ENCODE measurements around the gene KIF18A. TPM values are rescaled to one million over a fixed set of nuclear protein-coding genes. Genes with fewer than 3 reads are reported as not detected.

The KIF18A gene
- total RNA-seq, 1 donor from 2014 or later, result 2.6 TPM

DNA sequence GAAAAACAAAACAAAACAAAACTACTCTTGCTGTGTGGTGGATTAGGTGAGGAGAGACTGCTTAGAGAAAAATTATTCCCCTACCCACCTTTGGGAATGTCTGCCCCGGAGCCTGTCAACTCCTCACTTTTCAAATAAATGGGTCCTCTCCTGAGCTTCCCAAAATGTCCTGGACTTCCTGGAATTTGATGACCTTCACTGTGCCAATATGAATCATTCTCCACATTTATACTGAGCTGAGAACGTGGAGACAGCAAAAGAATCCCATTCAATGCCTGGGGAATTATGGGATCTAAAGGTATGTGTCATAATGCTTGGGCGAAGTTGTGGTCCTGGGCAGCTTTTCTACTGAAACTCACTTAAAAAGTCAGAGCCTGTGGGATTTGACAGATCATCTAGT lies 136.8 kb downstream of the KIF18A start:
- H3K9me3 Mint-ChIP-seq (ENCODE audit: unreplicated experiment), result no peaks in the 10 kb centered on the region
- H3K4me1 Mint-ChIP-seq (ENCODE audit: low read depth, unreplicated experiment), result no peaks in the 10 kb centered on the region
- no peak overlapping the region for H3K4me3 Mint-ChIP-seq (ENCODE audit: unreplicated experiment)
- no peak for DNase-seq
- TF ChIP-seq, protein P1, sequence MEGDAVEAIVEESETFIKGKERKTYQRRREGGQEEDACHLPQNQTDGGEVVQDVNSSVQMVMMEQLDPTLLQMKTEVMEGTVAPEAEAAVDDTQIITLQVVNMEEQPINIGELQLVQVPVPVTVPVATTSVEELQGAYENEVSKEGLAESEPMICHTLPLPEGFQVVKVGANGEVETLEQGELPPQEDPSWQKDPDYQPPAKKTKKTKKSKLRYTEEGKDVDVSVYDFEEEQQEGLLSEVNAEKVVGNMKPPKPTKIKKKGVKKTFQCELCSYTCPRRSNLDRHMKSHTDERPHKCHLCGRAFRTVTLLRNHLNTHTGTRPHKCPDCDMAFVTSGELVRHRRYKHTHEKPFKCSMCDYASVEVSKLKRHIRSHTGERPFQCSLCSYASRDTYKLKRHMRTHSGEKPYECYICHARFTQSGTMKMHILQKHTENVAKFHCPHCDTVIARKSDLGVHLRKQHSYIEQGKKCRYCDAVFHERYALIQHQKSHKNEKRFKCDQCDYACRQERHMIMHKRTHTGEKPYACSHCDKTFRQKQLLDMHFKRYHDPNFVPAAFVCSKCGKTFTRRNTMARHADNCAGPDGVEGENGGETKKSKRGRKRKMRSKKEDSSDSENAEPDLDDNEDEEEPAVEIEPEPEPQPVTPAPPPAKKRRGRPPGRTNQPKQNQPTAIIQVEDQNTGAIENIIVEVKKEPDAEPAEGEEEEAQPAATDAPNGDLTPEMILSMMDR (IDR thresholded peaks at IDR 0.05; ENCODE audit: partially characterized antibody, unreplicated experiment), result no peak
- H3K36me3 Mint-ChIP-seq (ENCODE audit: unreplicated experiment), result no peaks in the 10 kb centered on the region
- H3K27me3 Mint-ChIP-seq (ENCODE audit: unreplicated experiment), result no peaks in the 10 kb centered on the region
- no peak overlapping the region for H3K27ac Mint-ChIP-seq (ENCODE audit: unreplicated experiment)

Small RNAs within 50 kb of the gene (microRNA-seq; reads per million reads assigned to microRNA genes)
- not detected for gene MIR610 (ENCODE audit: unreplicated experiment)

Other genes with a start within 250 kb of the KIF18A start
- gene METTL15, start 232 bp upstream of the KIF18A start, total RNA-seq (ENCODE audit: unreplicated experiment), result 8.2 TPM

All from glutamatergic neuron (in vitro differentiated cells).